HepG2 (cell line): Measurements from ENCODE around the gene PFN2. TPM values are rescaled to one million over a fixed set of nuclear protein-coding genes. Genes with fewer than 3 reads are reported as not detected.

Experiments used
- ATAC-seq: fragments of 200-7000 bp; cut with Tn5 transposase; 3 replicates; pipeline ENCODE4 v1.9.1; 2020; ENCODE audit warnings: mild to moderate bottlenecking, moderate library complexity
- BruUV-seq: library from RNA; stranded (reverse); fragments of 400-500 nt; replicated peaks from 2 replicates; lab custom pipeline; 2021; lab: Mats Ljungman, UMichigan
- CTCF ChIA-PET: fragments of 300-600 bp; formaldehyde crosslinking; extraction: SDS; loops from one replicate; lab custom pipeline; 2021; ENCODE audit warnings: low total read pairs, inconsistent platforms, low intra/inter-chr PET ratio; lab: Yijun Ruan, JAX
- POLR2A ChIA-PET: fragments of 350-600 bp; sonication (Branson Sonifier 250); formaldehyde crosslinking; loops from one replicate; lab custom pipeline; 2020; ENCODE audit warnings: antibody characterized with exemption, inconsistent platforms; lab: Yijun Ruan, JAX
- DNase-seq: peaks from one replicate; pipeline ENCODE4 v3.0.0-alpha.2; 2015; ENCODE audit warnings: low spot score
- FAIRE-seq: peaks from 3 replicates; lab custom pipeline; 2011; peaks lifted over from hg19 to GRCh38; lab: Jason Lieb, UNC
- H2AFZ ChIP-seq: one replicate; pipeline ENCODE4 v1.6.1; 2011; ENCODE audit warnings: low read length, inconsistent platforms
- H3K27ac ChIP-seq: fragments of 300-600 bp; 3 replicates; pipeline ENCODE4 v1.8.0; 2011; ENCODE audit warnings: mixed run types, mild to moderate bottlenecking, mixed read lengths, low read length, inconsistent platforms; ENCODE audit not compliant: insufficient read depth; ENCODE audit errors: extremely low read length
- H3K27me3 ChIP-seq, 2 experiments: fragments of 200-600 bp in 1 of 2; 2 replicates in 1 of 2; 3 replicates in 1 of 2; pipeline versions ENCODE4 v1.6.0 to v1.8.0; 2011; ENCODE audit warnings: low read length in 2 of 2, mild to moderate bottlenecking in 2 of 2, moderate library complexity in 2 of 2, inconsistent platforms in 1 of 2; ENCODE audit not compliant: insufficient read depth in 2 of 2, control insufficient read depth in 1 of 2
- H3K36me3 ChIP-seq, 2 experiments: fragments of 200-600 bp in 1 of 2; replicated peaks in 1 of 2; 2 replicates in 1 of 2; 3 replicates in 1 of 2; pipeline versions ENCODE4 v1.5.1 to v1.8.0; 2011; ENCODE audit warnings: low read length in 2 of 2, inconsistent platforms in 1 of 2; ENCODE audit not compliant: insufficient read depth in 2 of 2, control insufficient read depth in 1 of 2
- H3K4me1 ChIP-seq: 2 replicates; pipeline ENCODE4 v1.5.1; 2012; ENCODE audit warnings: low read length, inconsistent platforms; ENCODE audit not compliant: insufficient read depth
- H3K4me2 ChIP-seq: 2 replicates; pipeline ENCODE4 v1.6.0; 2011; ENCODE audit warnings: low read depth, low read length, inconsistent platforms
- H3K4me3 ChIP-seq, 3 experiments: fragments of 200-600 bp in 1 of 3; sonication (generic), shearing (Covaris generic) in 1 of 3; replicated peaks in 1 of 3; 2 replicates each; pipeline ENCODE4 v1.5.1; 2011 to 2016; ENCODE audit warnings: low read length in 3 of 3, inconsistent platforms in 2 of 3, low read depth in 2 of 3, mild to moderate bottlenecking in 2 of 3, control low read depth in 1 of 3, mixed read lengths in 1 of 3; ENCODE audit not compliant: insufficient read depth in 1 of 3
- H3K79me2 ChIP-seq: one replicate; pipeline ENCODE4 v1.6.1; 2011; ENCODE audit warnings: low read length, inconsistent platforms; ENCODE audit not compliant: insufficient read depth
- H3K9ac ChIP-seq: 2 replicates; pipeline ENCODE4 v1.6.0; 2011; ENCODE audit warnings: mild to moderate bottlenecking, low read depth, low read length, inconsistent platforms; ENCODE audit not compliant: insufficient read depth
- H3K9me3 ChIP-seq: 2 replicates; pipeline ENCODE4 v1.5.1; 2012; ENCODE audit warnings: mild to moderate bottlenecking, low read length
- H4K20me1 ChIP-seq: 2 replicates; pipeline ENCODE4 v1.6.0; 2011; ENCODE audit warnings: inconsistent platforms, mild to moderate bottlenecking, low read length, moderate library complexity; ENCODE audit not compliant: insufficient read depth
- DPF2 ChIP-seq: sonication (generic); formaldehyde crosslinking; IDR thresholded peaks from 2 replicates; pipeline ENCODE4 v1.4.0; 2020; ENCODE audit warnings: mild to moderate bottlenecking, low read depth, missing genetic modification reagents, borderline replicate concordance
- KLF16 ChIP-seq, 2 experiments: sonication (generic) in 1 of 2; formaldehyde crosslinking in 1 of 2; IDR thresholded peaks; 2 replicates each; pipeline versions ENCODE4 v1.6.1 to v1.8.0; 2016 to 2023; ENCODE audit warnings: missing genetic modification reagents in 2 of 2, missing compliant biosample characterization in 1 of 2
- MAFF ChIP-seq: IDR thresholded peaks from 2 replicates; pipeline ENCODE4 v1.6.1; 2011; ENCODE audit warnings: low read depth, low read length, improper control_type of control experiment
- MAFK ChIP-seq, 2 experiments: IDR thresholded peaks in 1 of 2; conservative IDR thresholded peaks in 1 of 2; 2 replicates each; pipeline ENCODE4 v1.6.1; 2011; ENCODE audit warnings: improper control_type of control experiment in 2 of 2, low read length in 2 of 2
- NCOA2 ChIP-seq: sonication (generic); formaldehyde crosslinking; IDR thresholded peaks from 2 replicates; pipeline ENCODE4 v1.8.0; 2022; ENCODE audit warnings: inconsistent platforms
- PAXIP1 ChIP-seq: sonication (generic); formaldehyde crosslinking; conservative IDR thresholded peaks from 2 replicates; pipeline ENCODE4 v1.4.0; 2020; ENCODE audit warnings: mild to moderate bottlenecking, missing genetic modification reagents, moderate library complexity
- RERE ChIP-seq: IDR thresholded peaks from 2 replicates; pipeline ENCODE4 v1.6.1; 2016; ENCODE audit warnings: low read depth, missing genetic modification reagents, missing compliant biosample characterization
- RFX3 ChIP-seq: IDR thresholded peaks from 2 replicates; pipeline ENCODE4 v1.6.1; 2016; ENCODE audit warnings: missing biosample characterization, missing genetic modification reagents
- SMAD9 ChIP-seq: sonication (generic); formaldehyde crosslinking; IDR thresholded peaks from 2 replicates; pipeline ENCODE4 v1.5.1; 2020; ENCODE audit warnings: mild to moderate bottlenecking, missing genetic modification reagents
- TOE1 ChIP-seq: sonication (generic); formaldehyde crosslinking; IDR thresholded peaks from 2 replicates; pipeline ENCODE4 v1.4.0; 2020; ENCODE audit warnings: mild to moderate bottlenecking, missing genetic modification reagents
- ZNF143 ChIP-seq: sonication (generic); formaldehyde crosslinking; IDR thresholded peaks from 2 replicates; pipeline ENCODE4 v1.4.0; 2020; ENCODE audit warnings: missing genetic modification reagents
- ZNF549 ChIP-seq: sonication (generic); formaldehyde crosslinking; IDR thresholded peaks from 2 replicates; pipeline ENCODE4 v1.5.0; 2020; ENCODE audit warnings: missing genetic modification reagents
- ZNF567 ChIP-seq: sonication (generic); formaldehyde crosslinking; IDR thresholded peaks from 2 replicates; pipeline ENCODE4 v1.8.1; 2023; ENCODE audit warnings: mild to moderate bottlenecking, missing genetic modification reagents, borderline replicate concordance
- ZNF670 ChIP-seq: sonication (generic); formaldehyde crosslinking; IDR thresholded peaks from 2 replicates; pipeline ENCODE4 v1.8.0; 2022; ENCODE audit warnings: mild to moderate bottlenecking, missing genetic modification reagents, borderline replicate concordance
- ZNF766 ChIP-seq: sonication (generic); formaldehyde crosslinking; IDR thresholded peaks from 2 replicates; pipeline ENCODE4 v1.5.0; 2020; ENCODE audit warnings: missing genetic modification reagents, borderline replicate concordance
- WGBS: methylation state at CpG from one replicate; pipeline ENCODE4 v1.1.6; 2017; ENCODE audit warnings: low lambda C conversion rate; 5-methylcytosine and 5-hydroxymethylcytosine counted together
- in situ Hi-C: cut with HindIII; loops from 2 replicates; pipeline ENCODE4 v1.10.0; 2017; ENCODE audit warnings: low pct_unique_long_range_greater_than_20kb; ENCODE audit not compliant: extremely low pct_ligation_motif_present
- intact Hi-C: fragments of 100-400 bp; cut with micrococcal nuclease; formaldehyde crosslinking; loops from one replicate; pipeline ENCODE4 v1.10.0; 2022; ENCODE audit not compliant: unreplicated experiment
- polyA plus RNA-seq, 8 experiments: library from polyadenylated mRNA; depleted of rRNA in 3 of 8; stranded (reverse) in 7 of 8; unstranded in 1 of 8; fragments of >200 nt; fragmentation: Illumina TruSeq in 4 of 8; extraction: Trizol in 4 of 8; gene quantifications; 2 replicates each; pipeline versions ENCODE4 v1.2.1 to v1.2.3, GENCODE V29; 2011 to 2016; ENCODE audit warnings: low read depth in 4 of 8, missing spikeins in 1 of 8, mixed read lengths in 1 of 8; ENCODE audit not compliant: insufficient read depth in 1 of 8
- total RNA-seq, 5 experiments: library from RNA; depleted of rRNA; stranded (reverse); fragments of >200 nt; fragmentation: Illumina TruSeq; extraction: Trizol; gene quantifications; 2 replicates each; pipeline ENCODE4 v1.2.3, GENCODE V29; 2016; ENCODE audit warnings: low read depth in 1 of 5

Gene PFN2
- total and polyA plus RNA-seq, 2 of the 13 experiments (the other 11 are each of a cell fraction or from before 2014, with no cell fraction given): 57.3 to 150 TPM

- Histone ChIP-seq H4K20me1 (no peaks in the 10 kb centered on the region), H3K4me3 (no peak overlapping the region), H3K4me2 (no peak overlapping the region), H3K27me3 (0 out of 5 replicates have a peak, but pooled peaks cover 0 to 2% of the 10 kb centered on the region in 2 experiments), H3K9ac (no peak overlapping the region), H3K27ac (no peak overlapping the region), H2AFZ (no peak overlapping the region), H3K9me3 (no peaks in the 10 kb centered on the region), H3K79me2 (no peaks in the 10 kb centered on the region), H3K36me3 (no peaks in the 10 kb centered on the region), H3K4me1 (no peaks in the 10 kb centered on the region)
- FAIRE-seq: no peak
- no peak for ATAC-seq
- intact Hi-C loops (no loop called here), in situ Hi-C loops (no loop called here)
- ChIA-PET POLR2A (no interaction called here), CTCF (no interaction called here)
- 4% methylated on average over 4 of the region's 4 CpGs for WGBS
- no TSS peak for BruUV-seq
- no peak for DNase-seq
- no peak for TF ChIP-seq DPF2 (CRISPR knock-in tag)
- TF ChIP-seq KLF16 (CRISPR knock-in tag; IDR thresholded peaks at IDR 0.05): no peak
- no peak for TF ChIP-seq NCOA2 (CRISPR knock-in tag)
- TF ChIP-seq ZNF567 (CRISPR knock-in tag): no peak
- no peak for TF ChIP-seq SMAD9 (CRISPR knock-in tag)
- TF ChIP-seq TOE1: no peak
- no peak for TF ChIP-seq PAXIP1 (CRISPR knock-in tag)
- no peak for TF ChIP-seq ZNF549 (CRISPR knock-in tag)
- TF ChIP-seq ZNF143 (CRISPR knock-in tag): no peak
- TF ChIP-seq ZNF670 (CRISPR knock-in tag): no peak
- peak; percentile 64 for TF ChIP-seq MAFF
- no peak for TF ChIP-seq RFX3 (CRISPR knock-in tag)
- TF ChIP-seq ZNF766 (CRISPR knock-in tag): no peak
- TF ChIP-seq MAFK (conservative IDR thresholded peaks at IDR 0.05 in 1 of 2, IDR thresholded peaks at IDR 0.05 in 1 of 2; ENCODE audit: low read length in 2 of 2): peak; percentile 48 to 76; a peak in 2 of 4 replicates
- no peak for TF ChIP-seq RERE (CRISPR knock-in tag)
Observed at GRCh38 chr3:150005243-150006112, 34.8 kb upstream of the PFN2 start.
